ENCODE results near the gene CTNNBL1.

The CTNNBL1 gene

GRCh38 chr20:37777988-37778659 is 84.3 kb downstream of the CTNNBL1 start:
- DNase-seq = no peak

- no peak for DNase-seq
These were observed 87.8 kb downstream of the CTNNBL1 start for GRCh38 chr20:37781626-37782025.

DNA sequence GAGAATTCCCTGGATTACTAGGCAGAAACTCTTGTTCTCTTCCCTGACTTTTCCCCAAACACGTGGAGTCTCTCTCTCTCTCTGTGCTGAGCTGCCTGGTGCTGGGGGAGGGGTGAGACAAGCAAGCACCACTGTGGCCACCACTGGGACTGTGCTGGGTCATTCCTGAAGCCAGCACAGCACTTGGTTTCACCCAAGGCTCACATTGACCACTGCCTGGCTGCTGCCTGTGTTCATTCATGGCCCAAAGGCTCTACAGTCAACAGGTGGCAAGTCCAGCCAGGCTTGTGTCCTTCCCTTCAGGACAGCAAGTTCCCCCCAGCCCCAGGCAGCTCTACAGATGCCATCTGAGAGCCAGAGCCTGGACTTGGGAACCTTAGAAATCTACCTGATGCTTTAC is 92.2 kb downstream of the CTNNBL1 start:
- no peak for DNase-seq

DNA sequence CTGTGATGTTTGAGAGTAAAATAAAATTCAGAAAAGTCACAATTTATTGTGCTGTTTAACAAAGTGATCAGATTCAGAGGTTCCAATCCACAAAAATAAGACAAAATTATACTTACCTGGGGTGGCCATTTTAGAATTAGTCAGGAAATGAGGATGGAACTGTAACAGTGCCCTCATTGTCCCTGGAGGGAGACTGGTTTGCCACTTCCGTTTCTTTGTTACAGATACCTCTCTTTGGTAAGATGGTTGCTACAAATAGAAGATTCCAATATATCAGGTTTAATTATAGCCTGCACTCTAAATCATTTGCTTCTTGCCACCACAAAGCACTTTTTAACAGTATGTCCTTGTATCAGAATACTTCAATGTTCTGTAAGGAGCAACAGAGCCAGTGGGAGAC is 95.6 kb downstream of the CTNNBL1 start:
- DNase-seq = no peak

GRCh38 chr20:37790900-37791299 is 97.1 kb downstream of the CTNNBL1 start:
- no peak for DNase-seq

GRCh38 chr20:37796121-37796520 is 102.3 kb downstream of the CTNNBL1 start:
- no peak for DNase-seq

DNA sequence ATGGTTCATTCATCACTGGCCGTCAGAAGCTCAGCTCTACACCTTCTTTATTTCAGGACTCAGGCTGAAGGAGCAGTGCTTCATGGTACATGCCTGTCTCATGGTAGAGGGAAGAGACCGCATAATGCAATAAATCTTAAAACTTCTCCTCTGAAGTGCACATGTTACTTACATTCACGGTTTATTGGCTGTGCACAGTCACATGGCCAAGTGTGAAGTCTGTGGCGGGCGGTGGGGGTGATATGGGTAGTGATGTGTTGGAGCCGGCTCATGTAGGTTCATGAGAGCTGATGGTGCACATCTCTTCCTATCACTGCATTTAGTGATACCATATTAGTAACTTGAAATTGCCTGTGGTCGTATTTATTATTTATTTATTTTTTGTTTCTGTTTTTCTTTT is 102.9 kb downstream of the CTNNBL1 start:
- DNase-seq = no peak

GRCh38 chr20:37797669-37798175 is 103.9 kb downstream of the CTNNBL1 start:
- DNase-seq = no peak

- no peak for DNase-seq
These were observed 104.5 kb downstream of the CTNNBL1 start for GRCh38 chr20:37798312-37798711.

DNA sequence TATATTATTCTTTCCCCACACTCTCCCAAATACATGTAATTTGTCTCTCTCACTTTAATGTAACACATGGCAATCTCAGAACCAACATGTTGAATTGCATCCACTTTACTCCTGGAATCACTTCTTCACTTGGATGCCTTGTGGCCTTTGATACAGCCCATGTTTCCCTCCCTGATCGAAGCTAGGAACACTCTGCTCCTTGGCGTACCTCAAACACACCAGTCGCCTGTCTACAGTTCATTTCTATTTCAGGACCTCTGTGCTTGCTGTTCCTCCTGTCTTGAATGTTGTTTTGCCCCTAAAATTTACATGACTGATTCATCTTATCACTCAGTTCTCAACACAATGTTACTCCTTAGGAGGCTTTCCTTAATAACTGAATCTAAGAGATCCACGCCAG is 106.8 kb downstream of the CTNNBL1 start:
- no peak for DNase-seq

GRCh38 chr20:37801921-37802320 is 108.1 kb downstream of the CTNNBL1 start:
- DNase-seq = no peak

DNA sequence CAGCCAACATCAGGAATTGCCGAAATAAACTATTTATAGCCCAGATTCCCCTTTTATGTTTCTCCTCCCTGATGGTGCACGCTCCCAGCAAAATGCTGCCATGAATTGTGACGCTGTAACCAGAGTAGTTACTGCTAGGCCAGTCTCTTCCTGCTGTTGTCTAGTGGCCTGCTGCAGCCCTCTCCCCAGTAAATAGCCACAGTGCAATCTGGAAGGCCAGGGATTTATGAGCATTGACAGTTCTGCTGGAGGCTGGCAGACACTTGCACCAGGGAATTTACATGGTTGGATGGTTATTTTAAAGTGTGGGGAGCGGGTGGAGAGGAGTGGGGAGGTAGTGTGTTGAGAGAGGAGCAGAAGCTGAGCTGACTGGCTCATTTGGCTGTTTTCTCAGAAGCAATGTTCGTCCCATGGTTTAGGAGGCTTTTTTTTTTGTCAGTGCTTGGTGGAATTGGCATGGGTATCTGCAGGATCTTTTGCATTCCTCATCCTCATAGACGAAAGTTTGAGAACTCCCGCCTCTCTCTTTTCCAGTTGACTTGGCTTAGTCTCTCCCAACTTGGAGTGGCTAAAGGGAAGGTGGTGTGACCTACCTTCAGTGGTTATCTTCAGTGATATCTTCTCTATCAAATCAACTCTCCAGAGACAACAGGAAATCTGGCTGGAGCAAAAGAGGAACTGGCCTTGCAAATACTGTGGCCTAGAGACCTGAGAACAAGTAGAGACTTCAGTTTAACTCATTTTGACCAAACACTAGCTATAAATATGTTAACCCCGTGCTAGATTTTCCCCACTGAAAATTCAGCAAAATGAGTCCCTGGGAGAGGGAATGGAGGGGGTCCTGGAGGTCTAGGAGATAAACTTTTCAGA is 109.8 kb downstream of the CTNNBL1 start:
- DNase-seq = no peak

- DNase-seq = no peak
These were observed 111.0 kb downstream of the CTNNBL1 start for GRCh38 chr20:37804584-37805566.

GRCh38 chr20:37807471-37808232 is 113.8 kb downstream of the CTNNBL1 start:
- no peak for DNase-seq

GRCh38 chr20:37808233-37809070 is 114.6 kb downstream of the CTNNBL1 start:
- DNase-seq = no peak

DNA sequence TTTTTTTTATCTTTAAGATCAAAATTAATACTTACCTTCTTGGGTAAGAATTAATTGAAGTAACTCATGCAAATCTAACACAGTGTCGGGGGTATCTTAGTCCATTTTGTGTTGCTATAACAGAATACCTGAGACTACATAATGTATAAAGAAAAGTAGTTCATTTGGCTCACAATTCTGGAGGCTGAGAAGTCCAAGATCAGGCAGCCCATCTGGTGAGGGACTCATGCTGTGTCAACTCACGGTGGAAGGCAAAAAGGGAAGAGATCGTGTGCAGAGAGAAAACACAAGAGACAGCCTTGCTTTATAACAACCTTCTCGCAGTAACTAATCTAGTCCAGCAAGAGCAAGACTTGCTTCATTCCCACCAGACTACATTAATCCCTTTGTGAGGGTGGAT is 116.2 kb downstream of the CTNNBL1 start:
- DNase-seq = no peak

- no peak for DNase-seq
These were observed 122.2 kb downstream of the CTNNBL1 start for GRCh38 chr20:37816003-37816402.

DNA sequence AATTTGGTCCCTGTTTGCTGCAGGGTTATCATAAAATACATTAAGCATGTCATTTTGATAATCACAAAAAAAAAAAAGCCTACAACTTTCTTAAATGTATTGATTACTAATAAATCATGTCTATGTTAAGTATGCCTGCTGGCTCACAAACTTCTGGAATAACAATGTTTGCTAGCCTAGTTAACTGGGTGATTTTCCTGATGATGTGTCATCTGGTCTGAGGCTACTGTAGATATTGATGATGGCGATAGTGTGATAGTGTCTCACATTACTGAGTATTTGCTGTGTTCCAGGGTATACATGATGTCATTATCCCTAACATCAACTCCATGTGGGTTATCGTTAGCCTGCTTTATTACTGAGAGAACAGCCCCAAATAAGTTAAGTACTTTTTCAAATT is 122.9 kb downstream of the CTNNBL1 start:
- DNase-seq = no peak

GRCh38 chr20:37821696-37822095 is 127.9 kb downstream of the CTNNBL1 start:
- no peak for DNase-seq

DNA sequence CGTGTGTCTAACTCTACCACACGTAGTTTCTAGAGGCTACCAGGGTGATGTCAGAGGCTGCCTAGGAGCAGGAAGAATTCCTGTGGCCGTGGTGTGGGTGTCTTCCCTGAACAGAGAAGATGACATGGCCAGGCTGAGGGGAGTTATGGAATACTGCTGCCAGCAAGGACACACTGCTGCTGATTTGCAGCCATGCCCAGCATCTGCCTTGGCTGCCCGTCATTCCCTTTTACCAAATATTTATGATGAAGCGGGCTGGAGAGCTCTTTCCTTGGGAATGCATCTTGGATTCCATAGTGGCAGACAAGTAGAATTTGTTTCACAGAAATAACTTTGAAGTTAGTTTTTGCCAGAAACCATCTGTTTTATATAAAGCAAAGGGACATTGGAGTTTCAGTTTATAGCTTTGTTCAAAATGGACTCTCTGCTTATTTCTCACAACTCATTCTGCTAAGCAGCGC is 128.3 kb downstream of the CTNNBL1 start:
- no peak for DNase-seq
